Smooth muscle cell (in vitro differentiated cells): ENCODE measurements around the gene KATNAL2. TPM values are rescaled to one million over a fixed set of nuclear protein-coding genes. Genes with fewer than 3 reads are reported as not detected.

ENCODE experiments used
- DNase-seq: peaks from one replicate; lab custom pipeline; 2025; ENCODE audit not compliant: unreplicated experiment; lab: John Stamatoyannopoulos, UW
- H2AFZ ChIP-seq: fragments of 200-600 bp; sonication (generic); 2 replicates; pipeline ENCODE4 v1.6.0; 2016; ENCODE audit warnings: antibody characterized with exemption, low read depth, mild to moderate bottlenecking
- H3F3A ChIP-seq: fragments of 200-600 bp; sonication (generic); 2 replicates; pipeline ENCODE4 v1.6.0; 2017; ENCODE audit warnings: antibody characterized with exemption, low read depth
- H3K27ac ChIP-seq: fragments of 200-600 bp; sonication (generic); 2 replicates; pipeline ENCODE4 v1.5.1; 2016; ENCODE audit warnings: low read depth, mild to moderate bottlenecking
- H3K27me3 ChIP-seq: fragments of 200-600 bp; sonication (generic); 2 replicates; pipeline ENCODE4 v1.6.1; 2016; ENCODE audit warnings: low read depth, mild to moderate bottlenecking
- H3K36me3 ChIP-seq: fragments of 200-600 bp; sonication (generic); 2 replicates; pipeline ENCODE4 v1.5.1; 2016; ENCODE audit warnings: low read depth
- H3K4me1 ChIP-seq: fragments of 200-600 bp; sonication (generic); 2 replicates; pipeline ENCODE4 v1.5.1; 2016; ENCODE audit warnings: low read depth
- H3K4me2 ChIP-seq: fragments of 200-600 bp; sonication (generic); 2 replicates; pipeline ENCODE4 v1.6.0; 2016; ENCODE audit warnings: mild to moderate bottlenecking
- H3K4me3 ChIP-seq: fragments of 200-600 bp; sonication (generic); 2 replicates; pipeline ENCODE4 v1.5.1; 2016; ENCODE audit warnings: mild to moderate bottlenecking
- H3K79me2 ChIP-seq: fragments of 200-600 bp; sonication (generic); 2 replicates; pipeline ENCODE4 v1.6.0; 2016; ENCODE audit warnings: low read depth, mild to moderate bottlenecking
- H3K9ac ChIP-seq: fragments of 200-600 bp; sonication (generic); 2 replicates; pipeline ENCODE4 v1.6.0; 2016; ENCODE audit warnings: low read depth
- H3K9me3 ChIP-seq: fragments of 200-600 bp; sonication (generic); replicated peaks from 2 replicates; pipeline ENCODE4 v1.5.1; 2016; ENCODE audit warnings: low read depth
- H4K20me1 ChIP-seq: fragments of 200-600 bp; sonication (generic); 2 replicates; pipeline ENCODE4 v1.6.0; 2016; ENCODE audit warnings: low read depth
- CTCF ChIP-seq: fragments of 200-600 bp; sonication (generic); IDR thresholded peaks from 2 replicates; pipeline ENCODE4 v1.5.1; 2017; ENCODE audit warnings: borderline replicate concordance, mild to moderate bottlenecking, antibody characterized with exemption; ENCODE audit not compliant: insufficient read depth, poor library complexity, severe bottlenecking
- WGBS: methylation state at CpG from one replicate; pipeline ENCODE4 v1.1.7; 2016; ENCODE audit warnings: low lambda C conversion rate; 5-methylcytosine and 5-hydroxymethylcytosine counted together
- polyA plus RNA-seq: library from polyadenylated mRNA; unstranded; fragments of >200 nt; fragmentation: Nextera tagmentation; extraction: Ambion mirVana; gene quantifications from 2 replicates; pipeline ENCODE4 v1.2.1, GENCODE V29; 2016
- total RNA-seq: library from RNA; depleted of rRNA; stranded (reverse); fragments of >200 nt; gene quantifications from 2 replicates; pipeline ENCODE4 v1.2.3, GENCODE V29; 2014

KATNAL2 gene
- total and polyA plus RNA-seq, 2 experiments from 2014 or later, result 0.31 to 2.1 TPM

DNA sequence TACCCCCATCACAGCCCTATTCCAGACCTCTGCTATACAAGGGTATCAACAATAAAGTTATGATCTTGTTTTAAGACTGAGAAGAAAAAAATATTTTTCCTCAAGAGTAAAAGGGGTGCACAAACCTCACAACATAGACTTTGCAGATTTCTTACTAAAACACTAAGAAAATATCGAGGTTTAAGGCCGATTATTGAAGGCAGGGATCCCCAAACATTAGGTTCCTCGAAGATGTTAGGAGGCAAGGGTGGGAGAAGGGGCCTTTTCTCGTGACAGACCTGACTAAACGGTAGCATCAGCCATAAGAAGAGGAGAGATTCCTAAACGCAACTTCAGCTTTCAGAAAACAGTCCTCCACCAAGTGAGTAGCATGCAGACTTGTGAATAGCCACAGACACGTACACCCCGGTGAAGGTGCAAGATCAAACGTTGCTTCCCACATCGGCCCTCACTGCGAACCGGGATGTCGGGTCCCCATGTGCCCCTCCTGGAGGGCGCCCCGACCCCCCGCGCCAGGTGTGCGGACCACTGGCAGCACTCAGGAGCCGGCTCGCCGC lies 773 bp upstream of the KATNAL2 start:
- peak overlapping the region; percentile 53 for H3K9ac ChIP-seq
- H2AFZ ChIP-seq, result peak overlapping the region; percentile 76
- H3K27ac ChIP-seq, result peak overlapping the region; percentile 46
- no peaks in the 10 kb centered on the region for H3K9me3 ChIP-seq
- H3K36me3 ChIP-seq, result no peaks in the 10 kb centered on the region
- no peak for TF ChIP-seq CTCF
- peaks cover 44% of the 10 kb centered on the region for H4K20me1 ChIP-seq
- DNase-seq, result no peak
- peak overlapping the region; percentile 94 for H3K4me3 ChIP-seq
- H3K4me1 ChIP-seq, result peaks cover 19% of the 10 kb centered on the region
- no peaks in the 10 kb centered on the region for H3F3A ChIP-seq
- under 1% methylated on average over 10 of the region's 21 CpGs for WGBS
- H3K79me2 ChIP-seq, result peaks cover 49% of the 10 kb centered on the region
- H3K27me3 ChIP-seq, result no peaks in the 10 kb centered on the region
- H3K4me2 ChIP-seq, result peak overlapping the region; percentile 94

- peak; percentile 21 for DNase-seq
- no peak for TF ChIP-seq CTCF
- Histone ChIP-seq H3K9ac (peak overlapping the region; percentile 53), H3K9me3 (no peaks in the 10 kb centered on the region), H3K4me1 (peaks cover 19% of the 10 kb centered on the region), H3K79me2 (peaks cover 36% of the 10 kb centered on the region), H3F3A (no peaks in the 10 kb centered on the region), H3K27me3 (no peaks in the 10 kb centered on the region), H4K20me1 (peaks cover 30% of the 10 kb centered on the region), H3K27ac (no peak overlapping the region), H3K36me3 (no peaks in the 10 kb centered on the region), H3K4me3 (peak overlapping the region; percentile 94), H2AFZ (peak overlapping the region; percentile 91), H3K4me2 (peak overlapping the region; percentile 94)
- WGBS, result 31% methylated on average over 33 of the region's 33 CpGs
Measured at GRCh38 chr18:46917803-46918600, 600 bp downstream of the KATNAL2 start.

DNA sequence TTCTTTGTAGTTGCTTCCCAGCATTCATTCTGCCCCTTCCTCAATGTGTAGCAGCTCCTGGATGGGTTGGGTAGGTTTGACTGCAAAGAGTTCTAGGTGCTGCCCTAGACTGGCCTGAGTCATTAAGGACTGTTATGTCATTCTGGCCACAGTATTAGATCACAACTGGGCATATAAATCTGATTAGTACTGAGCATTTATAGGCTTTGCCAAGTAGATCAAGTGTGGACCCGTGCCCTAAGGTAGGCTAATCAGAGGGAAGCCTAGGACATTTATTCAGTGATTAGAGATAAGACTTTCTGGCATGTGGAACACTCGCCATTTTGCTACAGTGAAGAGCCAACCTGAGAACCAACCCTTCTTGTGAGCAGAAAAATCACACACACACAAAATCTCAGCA lies 2.7 kb downstream of the KATNAL2 start:
- no peak for DNase-seq
- H3K27me3 ChIP-seq, result no peaks in the 10 kb centered on the region
- H3K9ac ChIP-seq, result no peak overlapping the region
- H3F3A ChIP-seq, result no peaks in the 10 kb centered on the region
- no peak overlapping the region for H3K27ac ChIP-seq
- no peaks in the 10 kb centered on the region for H3K9me3 ChIP-seq
- H3K36me3 ChIP-seq, result no peaks in the 10 kb centered on the region
- 87% methylated on average over 2 of the region's 2 CpGs for WGBS
- TF ChIP-seq CTCF, result no peak
- H3K79me2 ChIP-seq, result peaks cover 15% of the 10 kb centered on the region
- no peak overlapping the region for H3K4me2 ChIP-seq
- no peak overlapping the region for H2AFZ ChIP-seq
- no peak overlapping the region for H3K4me3 ChIP-seq
- peaks cover 19% of the 10 kb centered on the region for H3K4me1 ChIP-seq
- H4K20me1 ChIP-seq, result peaks cover 10% of the 10 kb centered on the region

DNA sequence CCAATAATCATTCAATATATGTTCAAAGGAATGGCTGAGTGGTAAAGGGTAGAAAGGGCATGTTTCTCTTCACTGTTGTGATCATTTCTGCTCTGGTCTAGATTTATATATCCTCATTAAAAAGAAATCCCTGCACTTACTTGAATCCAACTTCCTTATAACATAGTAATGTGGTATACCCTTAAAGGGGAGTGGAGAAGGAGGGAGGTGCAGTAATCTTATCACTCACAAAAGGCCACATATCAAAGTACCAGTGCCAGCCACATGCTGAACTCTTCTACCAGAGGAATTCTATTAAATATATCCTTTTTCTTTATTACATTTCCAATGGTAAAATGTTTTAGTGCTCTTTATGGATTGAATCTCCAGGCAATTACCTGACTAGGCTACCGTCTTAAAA lies 3.3 kb downstream of the KATNAL2 start:
- Histone ChIP-seq H3K9ac (no peak overlapping the region), H3K4me3 (no peak overlapping the region), H3K36me3 (no peaks in the 10 kb centered on the region), H4K20me1 (peaks cover 4% of the 10 kb centered on the region), H3K4me2 (no peak overlapping the region), H3K27me3 (no peaks in the 10 kb centered on the region), H3K4me1 (peaks cover 14% of the 10 kb centered on the region), H3K27ac (no peak overlapping the region), H3K79me2 (peaks cover 10% of the 10 kb centered on the region), H3K9me3 (no peaks in the 10 kb centered on the region), H3F3A (no peaks in the 10 kb centered on the region), H2AFZ (no peak overlapping the region)
- WGBS, result 92% methylated on average over 1 of the region's 1 CpG
- no peak for TF ChIP-seq CTCF
- DNase-seq, result no peak
